HepG2 (cell line): Measurements from ENCODE around the gene DDX31. TPM values are rescaled to one million over a fixed set of nuclear protein-coding genes. Genes with fewer than 3 reads are reported as not detected.

Experiments used
- ATAC-seq: fragments of 200-7000 bp; cut with Tn5 transposase; 3 replicates; pipeline ENCODE4 v1.9.1; 2020; ENCODE audit warnings: mild to moderate bottlenecking, moderate library complexity
- BruUV-seq: library from RNA; stranded (reverse); fragments of 400-500 nt; replicated peaks from 2 replicates; lab custom pipeline; 2021; lab: Mats Ljungman, UMichigan
- CTCF ChIA-PET: fragments of 300-600 bp; formaldehyde crosslinking; extraction: SDS; loops from one replicate; lab custom pipeline; 2021; ENCODE audit warnings: low total read pairs, inconsistent platforms, low intra/inter-chr PET ratio; lab: Yijun Ruan, JAX
- POLR2A ChIA-PET: fragments of 350-600 bp; sonication (Branson Sonifier 250); formaldehyde crosslinking; loops from one replicate; lab custom pipeline; 2020; ENCODE audit warnings: antibody characterized with exemption, inconsistent platforms; lab: Yijun Ruan, JAX
- DNase-seq: peaks from one replicate; pipeline ENCODE4 v3.0.0-alpha.2; 2015; ENCODE audit warnings: low spot score
- FAIRE-seq: peaks from 3 replicates; lab custom pipeline; 2011; peaks lifted over from hg19 to GRCh38; lab: Jason Lieb, UNC
- H2AFZ ChIP-seq: one replicate; pipeline ENCODE4 v1.6.1; 2011; ENCODE audit warnings: low read length, inconsistent platforms
- H3K27ac ChIP-seq: fragments of 300-600 bp; 3 replicates; pipeline ENCODE4 v1.8.0; 2011; ENCODE audit warnings: mixed run types, mild to moderate bottlenecking, mixed read lengths, low read length, inconsistent platforms; ENCODE audit not compliant: insufficient read depth; ENCODE audit errors: extremely low read length
- H3K27me3 ChIP-seq, 2 experiments: fragments of 200-600 bp in 1 of 2; 2 replicates in 1 of 2; 3 replicates in 1 of 2; pipeline versions ENCODE4 v1.6.0 to v1.8.0; 2011; ENCODE audit warnings: low read length in 2 of 2, mild to moderate bottlenecking in 2 of 2, moderate library complexity in 2 of 2, inconsistent platforms in 1 of 2; ENCODE audit not compliant: insufficient read depth in 2 of 2, control insufficient read depth in 1 of 2
- H3K36me3 ChIP-seq, 2 experiments: fragments of 200-600 bp in 1 of 2; replicated peaks in 1 of 2; 2 replicates in 1 of 2; 3 replicates in 1 of 2; pipeline versions ENCODE4 v1.5.1 to v1.8.0; 2011; ENCODE audit warnings: low read length in 2 of 2, inconsistent platforms in 1 of 2; ENCODE audit not compliant: insufficient read depth in 2 of 2, control insufficient read depth in 1 of 2
- H3K4me1 ChIP-seq: 2 replicates; pipeline ENCODE4 v1.5.1; 2012; ENCODE audit warnings: low read length, inconsistent platforms; ENCODE audit not compliant: insufficient read depth
- H3K4me2 ChIP-seq: 2 replicates; pipeline ENCODE4 v1.6.0; 2011; ENCODE audit warnings: low read depth, low read length, inconsistent platforms
- H3K4me3 ChIP-seq, 3 experiments: fragments of 200-600 bp in 1 of 3; sonication (generic), shearing (Covaris generic) in 1 of 3; replicated peaks in 1 of 3; 2 replicates each; pipeline ENCODE4 v1.5.1; 2011 to 2016; ENCODE audit warnings: low read length in 3 of 3, inconsistent platforms in 2 of 3, low read depth in 2 of 3, mild to moderate bottlenecking in 2 of 3, control low read depth in 1 of 3, mixed read lengths in 1 of 3; ENCODE audit not compliant: insufficient read depth in 1 of 3
- H3K79me2 ChIP-seq: one replicate; pipeline ENCODE4 v1.6.1; 2011; ENCODE audit warnings: low read length, inconsistent platforms; ENCODE audit not compliant: insufficient read depth
- H3K9ac ChIP-seq: 2 replicates; pipeline ENCODE4 v1.6.0; 2011; ENCODE audit warnings: mild to moderate bottlenecking, low read depth, low read length, inconsistent platforms; ENCODE audit not compliant: insufficient read depth
- H3K9me3 ChIP-seq: 2 replicates; pipeline ENCODE4 v1.5.1; 2012; ENCODE audit warnings: mild to moderate bottlenecking, low read length
- H4K20me1 ChIP-seq: 2 replicates; pipeline ENCODE4 v1.6.0; 2011; ENCODE audit warnings: inconsistent platforms, mild to moderate bottlenecking, low read length, moderate library complexity; ENCODE audit not compliant: insufficient read depth
- CREB1 ChIP-seq, 2 experiments: fragments of 450-650 bp in 1 of 2; IDR thresholded peaks; 2 replicates each; pipeline ENCODE4 v1.6.1; 2016 to 2017; ENCODE audit warnings: control low read depth in 1 of 2, mild to moderate bottlenecking in 1 of 2, missing compliant biosample characterization in 1 of 2, missing genetic modification characterization in 1 of 2
- HIVEP1 ChIP-seq: sonication (generic); formaldehyde crosslinking; IDR thresholded peaks from 2 replicates; pipeline ENCODE4 v1.4.0; 2020; ENCODE audit warnings: mild to moderate bottlenecking, missing genetic modification reagents
- HNRNPL ChIP-seq: fragments of 200-400 bp; formaldehyde crosslinking; IDR thresholded peaks from 2 replicates; pipeline ENCODE4 v1.6.1; 2017; ENCODE audit warnings: mild to moderate bottlenecking, low read depth, low read length
- MTA3 ChIP-seq: sonication (generic); formaldehyde crosslinking; IDR thresholded peaks from 2 replicates; pipeline ENCODE4 v1.4.0; 2020; ENCODE audit warnings: missing genetic modification reagents
- NFIB ChIP-seq: sonication (generic); formaldehyde crosslinking; IDR thresholded peaks from 2 replicates; pipeline ENCODE4 v1.9.0; 2021; ENCODE audit warnings: missing genetic modification reagents, mild to moderate bottlenecking, borderline replicate concordance
- TOE1 ChIP-seq: sonication (generic); formaldehyde crosslinking; IDR thresholded peaks from 2 replicates; pipeline ENCODE4 v1.4.0; 2020; ENCODE audit warnings: mild to moderate bottlenecking, missing genetic modification reagents
- ZBTB4 ChIP-seq: sonication (generic); formaldehyde crosslinking; IDR thresholded peaks from 2 replicates; pipeline ENCODE4 v1.4.0; 2020; ENCODE audit warnings: missing genetic modification reagents, mild to moderate bottlenecking, borderline replicate concordance
- ZFP36L2 ChIP-seq: sonication (generic); formaldehyde crosslinking; IDR thresholded peaks from 2 replicates; pipeline ENCODE4 v1.4.0; 2020; ENCODE audit warnings: missing genetic modification reagents
- ZNF326 ChIP-seq: sonication (generic); formaldehyde crosslinking; IDR thresholded peaks from 2 replicates; pipeline ENCODE4 v1.4.0; 2020; ENCODE audit warnings: missing genetic modification reagents, borderline replicate concordance
- ZNF484 ChIP-seq: sonication (generic); formaldehyde crosslinking; IDR thresholded peaks from 2 replicates; pipeline ENCODE4 v1.5.1; 2020; ENCODE audit warnings: mild to moderate bottlenecking, low read depth, missing genetic modification reagents, borderline replicate concordance
- ZNF772 ChIP-seq: sonication (generic); formaldehyde crosslinking; IDR thresholded peaks from 2 replicates; pipeline ENCODE4 v1.5.0; 2020; ENCODE audit warnings: mild to moderate bottlenecking, missing genetic modification reagents
- WGBS: methylation state at CpG from one replicate; pipeline ENCODE4 v1.1.6; 2017; ENCODE audit warnings: low lambda C conversion rate; 5-methylcytosine and 5-hydroxymethylcytosine counted together
- in situ Hi-C: cut with HindIII; loops from 2 replicates; pipeline ENCODE4 v1.10.0; 2017; ENCODE audit warnings: low pct_unique_long_range_greater_than_20kb; ENCODE audit not compliant: extremely low pct_ligation_motif_present
- intact Hi-C: fragments of 100-400 bp; cut with micrococcal nuclease; formaldehyde crosslinking; loops from one replicate; pipeline ENCODE4 v1.10.0; 2022; ENCODE audit not compliant: unreplicated experiment
- polyA plus RNA-seq, 8 experiments: library from polyadenylated mRNA; depleted of rRNA in 3 of 8; stranded (reverse) in 7 of 8; unstranded in 1 of 8; fragments of >200 nt; fragmentation: Illumina TruSeq in 4 of 8; extraction: Trizol in 4 of 8; gene quantifications; 2 replicates each; pipeline versions ENCODE4 v1.2.1 to v1.2.3, GENCODE V29; 2011 to 2016; ENCODE audit warnings: low read depth in 4 of 8, missing spikeins in 1 of 8, mixed read lengths in 1 of 8; ENCODE audit not compliant: insufficient read depth in 1 of 8
- total RNA-seq, 5 experiments: library from RNA; depleted of rRNA; stranded (reverse); fragments of >200 nt; fragmentation: Illumina TruSeq; extraction: Trizol; gene quantifications; 2 replicates each; pipeline ENCODE4 v1.2.3, GENCODE V29; 2016; ENCODE audit warnings: low read depth in 1 of 5
- TF ChIP-seq, protein P1 (sequence below): sonication (generic); formaldehyde crosslinking; IDR thresholded peaks from 2 replicates; pipeline ENCODE4 v1.5.1; 2020; ENCODE audit warnings: missing genetic modification reagents, mild to moderate bottlenecking, borderline replicate concordance

DDX31 gene
- total and polyA plus RNA-seq, 2 of the 13 experiments (the other 11 are each of a cell fraction or from before 2014, with no cell fraction given), result 11.4 to 16.3 TPM

DNA sequence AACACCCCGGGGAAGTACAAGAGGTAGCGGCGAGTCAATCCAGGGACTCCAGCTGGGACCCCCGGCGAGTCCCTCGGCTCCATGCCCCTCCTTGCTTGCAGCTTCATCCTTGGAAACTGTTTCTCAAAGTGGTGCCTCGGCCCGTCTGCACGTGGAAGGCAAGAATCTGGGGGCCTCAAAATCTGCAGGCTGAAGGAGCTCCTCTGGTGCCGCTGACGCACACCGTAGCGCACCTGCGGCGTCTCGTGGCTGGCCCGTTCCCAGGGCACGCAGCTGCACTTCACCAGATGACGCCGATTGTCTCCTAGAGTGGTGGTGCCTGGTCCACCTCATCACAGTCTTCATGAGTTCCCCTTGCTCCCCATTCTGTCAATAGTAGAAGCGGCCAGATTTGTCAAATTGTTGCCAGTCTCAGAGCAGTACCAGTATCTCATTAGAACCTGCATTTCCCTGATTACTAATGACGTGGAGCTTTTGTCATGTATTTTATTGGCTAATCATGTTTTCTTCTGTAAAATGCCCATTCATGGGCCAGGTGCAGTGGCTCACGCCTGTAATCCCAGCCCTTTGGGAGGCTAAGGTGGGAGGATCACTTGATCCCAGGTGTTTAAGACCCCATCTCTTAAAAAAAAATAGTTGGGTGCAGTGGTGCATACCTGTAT lies 39.1 kb upstream of the DDX31 start:
- ATAC-seq, result no peak
- peak; percentile 14; the same call in 1 of the 2 replicates for TF ChIP-seq CREB1 (IDR thresholded peaks at IDR 0.05)
- TF ChIP-seq CREB1 (CRISPR knock-in tag; IDR thresholded peaks at IDR 0.05), result no peak
- TF ChIP-seq HIVEP1 (CRISPR knock-in tag), result no peak
- no peak for TF ChIP-seq HNRNPL
- no peak for TF ChIP-seq ZFP36L2
- no peak for TF ChIP-seq NFIB (CRISPR knock-in tag)
- no peaks in the 10 kb centered on the region for H4K20me1 ChIP-seq
- ChIA-PET CTCF (no interaction called here), POLR2A (no interaction called here)
- H3K4me1 ChIP-seq, result no peaks in the 10 kb centered on the region
- H3K4me2 ChIP-seq, result no peak overlapping the region
- in situ Hi-C loops, result no loop called here
- no peak for FAIRE-seq
- no peaks in the 10 kb centered on the region for H3K9me3 ChIP-seq
- no TSS peak for BruUV-seq
- H3K4me3 ChIP-seq, result no peak overlapping the region
- no peaks in the 10 kb centered on the region for H3K36me3 ChIP-seq
- peaks cover 3 to 9% of the 10 kb centered on the region in 2 experiments; a peak in 3 of 5 replicates for H3K27me3 ChIP-seq
- H2AFZ ChIP-seq, result no peak overlapping the region
- intact Hi-C loops, result no loop called here
- DNase-seq, result no peak
- H3K79me2 ChIP-seq, result no peaks in the 10 kb centered on the region
- no peak overlapping the region for H3K27ac ChIP-seq
- WGBS, result 38% methylated on average over 15 of the region's 23 CpGs
- no peak overlapping the region for H3K9ac ChIP-seq

- BruUV-seq, result no TSS peak
- TF ChIP-seq ZBTB4 (CRISPR knock-in tag), result no peak
- no peak for TF ChIP-seq ZNF484
- TF ChIP-seq ZNF326 (CRISPR knock-in tag), result no peak
- no peak for TF ChIP-seq TOE1 (CRISPR knock-in tag)
- no peak for TF ChIP-seq MTA3 (CRISPR knock-in tag)
- TF ChIP-seq, protein P1, sequence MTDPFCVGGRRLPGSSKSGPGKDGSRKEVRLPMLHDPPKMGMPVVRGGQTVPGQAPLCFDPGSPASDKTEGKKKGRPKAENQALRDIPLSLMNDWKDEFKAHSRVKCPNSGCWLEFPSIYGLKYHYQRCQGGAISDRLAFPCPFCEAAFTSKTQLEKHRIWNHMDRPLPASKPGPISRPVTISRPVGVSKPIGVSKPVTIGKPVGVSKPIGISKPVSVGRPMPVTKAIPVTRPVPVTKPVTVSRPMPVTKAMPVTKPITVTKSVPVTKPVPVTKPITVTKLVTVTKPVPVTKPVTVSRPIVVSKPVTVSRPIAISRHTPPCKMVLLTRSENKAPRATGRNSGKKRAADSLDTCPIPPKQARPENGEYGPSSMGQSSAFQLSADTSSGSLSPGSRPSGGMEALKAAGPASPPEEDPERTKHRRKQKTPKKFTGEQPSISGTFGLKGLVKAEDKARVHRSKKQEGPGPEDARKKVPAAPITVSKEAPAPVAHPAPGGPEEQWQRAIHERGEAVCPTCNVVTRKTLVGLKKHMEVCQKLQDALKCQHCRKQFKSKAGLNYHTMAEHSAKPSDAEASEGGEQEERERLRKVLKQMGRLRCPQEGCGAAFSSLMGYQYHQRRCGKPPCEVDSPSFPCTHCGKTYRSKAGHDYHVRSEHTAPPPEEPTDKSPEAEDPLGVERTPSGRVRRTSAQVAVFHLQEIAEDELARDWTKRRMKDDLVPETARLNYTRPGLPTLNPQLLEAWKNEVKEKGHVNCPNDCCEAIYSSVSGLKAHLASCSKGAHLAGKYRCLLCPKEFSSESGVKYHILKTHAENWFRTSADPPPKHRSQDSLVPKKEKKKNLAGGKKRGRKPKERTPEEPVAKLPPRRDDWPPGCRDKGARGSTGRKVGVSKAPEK (CRISPR knock-in tag), result no peak
- TF ChIP-seq ZNF772 (CRISPR knock-in tag), result no peak
Measured at GRCh38 chr9:132708239-132708638, 38.5 kb upstream of the DDX31 start.

More at GRCh38 chr9:132708239-132708638, 38.5 kb upstream of the DDX31 start:
- no peak for FAIRE-seq
- Histone ChIP-seq H3K4me3 (no peak overlapping the region), H3K36me3 (no peaks in the 10 kb centered on the region), H3K4me1 (0 out of 2 replicates have a peak, but pooled peaks cover 3% of the 10 kb centered on the region), H3K79me2 (no peaks in the 10 kb centered on the region), H3K9ac (no peak overlapping the region), H3K27me3 (peaks cover 3 to 9% of the 10 kb centered on the region in 2 experiments; a peak in 3 of 5 replicates), H2AFZ (no peak overlapping the region), H3K9me3 (no peaks in the 10 kb centered on the region), H4K20me1 (no peaks in the 10 kb centered on the region), H3K27ac (no peak overlapping the region), H3K4me2 (no peak overlapping the region)
- ChIA-PET CTCF (no interaction called here), POLR2A (no interaction called here)
- in situ Hi-C loops, result no loop called here
- WGBS, result 31% methylated on average over 8 of the region's 8 CpGs
- no peak for DNase-seq
- intact Hi-C loops, result no loop called here
- no peak for ATAC-seq
